ENCODE measurements around the gene PARS2.

Gene PARS2

DNA sequence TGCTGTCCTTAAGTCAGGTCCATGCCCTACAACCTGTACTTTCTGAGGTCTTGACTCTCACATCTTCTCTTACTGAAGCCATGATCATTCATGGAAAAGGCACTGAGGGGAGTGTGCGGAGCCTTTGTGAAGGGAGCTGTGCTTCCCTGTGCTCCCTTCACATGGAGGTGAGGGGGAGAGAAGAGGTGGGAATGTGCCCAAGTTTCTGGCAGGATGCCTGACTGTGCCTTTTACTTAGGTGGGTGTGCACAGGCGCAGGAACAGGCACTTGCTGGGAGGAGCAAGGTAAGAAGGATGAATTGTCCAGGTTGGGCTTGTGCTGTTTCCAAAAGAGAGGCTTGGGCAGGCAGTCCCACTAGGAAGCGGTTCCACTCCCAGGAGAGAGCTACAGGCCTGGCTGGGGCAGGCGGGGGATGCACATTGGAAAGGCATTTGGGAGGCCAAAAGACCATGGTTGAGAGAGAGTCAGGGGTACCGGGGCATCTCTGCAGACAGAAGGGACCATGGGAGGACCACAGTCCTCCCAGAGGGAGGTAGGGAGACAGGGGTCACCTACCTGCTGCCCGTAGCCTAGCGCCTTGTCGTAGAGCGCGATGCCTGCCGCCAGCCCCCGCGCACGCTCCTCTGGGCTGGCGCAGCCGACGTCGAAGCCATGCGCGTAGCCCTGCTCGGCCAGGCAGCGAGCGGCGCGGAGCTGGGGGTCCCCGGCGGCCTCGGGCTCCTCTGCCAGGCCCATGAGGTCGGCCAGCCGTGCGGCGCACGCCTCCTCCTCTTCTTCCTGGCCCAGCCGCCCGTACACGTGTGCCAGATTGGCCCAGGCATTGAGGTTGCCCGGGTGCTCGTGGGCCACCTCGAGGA, 35.9 kb upstream of the PARS2 start:
- no peak for DNase-seq (ENCODE audit: low spot score)

DNA sequence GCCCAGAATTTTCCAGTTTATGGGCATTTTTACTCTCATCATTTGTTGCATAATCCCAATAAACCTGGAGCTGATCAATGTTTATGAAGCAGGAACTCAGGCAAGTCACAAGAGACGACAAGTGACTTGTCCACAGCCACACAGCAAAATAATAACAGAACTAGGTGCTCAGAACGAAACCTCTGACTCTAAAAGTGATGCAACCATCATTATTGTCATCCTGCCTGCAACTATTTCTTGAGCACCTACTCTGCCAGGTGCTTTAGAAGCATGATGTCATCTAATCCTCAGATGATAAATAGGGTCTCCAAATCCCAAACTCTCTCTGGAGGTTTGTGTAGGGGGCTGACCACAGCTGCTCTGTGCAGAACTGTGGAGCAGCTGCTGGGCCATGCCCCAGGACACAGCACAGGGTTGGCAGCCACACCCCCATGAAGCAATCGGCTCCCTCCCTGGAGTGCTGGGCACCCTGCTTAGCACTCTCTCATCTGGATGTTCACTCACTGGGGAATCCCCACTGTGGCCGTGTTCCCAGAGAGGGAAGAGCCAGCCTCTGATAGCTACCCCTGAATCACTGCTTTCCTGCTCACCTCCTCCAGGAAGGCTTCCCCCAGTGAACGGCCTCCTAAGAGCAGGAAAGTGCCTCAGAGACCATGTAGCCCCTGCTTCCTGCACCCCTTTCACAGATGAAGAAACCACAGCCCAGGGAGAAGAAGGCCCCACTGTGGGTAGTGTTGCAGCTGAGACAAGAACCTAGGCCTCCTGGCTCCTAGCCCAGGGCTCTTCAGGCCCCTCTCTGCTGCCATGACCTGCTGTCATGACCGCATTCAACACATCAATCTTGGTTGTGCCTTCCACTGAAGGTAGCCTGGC, 34.7 kb upstream of the PARS2 start:
- no peak for DNase-seq (ENCODE audit: low spot score)

DNA sequence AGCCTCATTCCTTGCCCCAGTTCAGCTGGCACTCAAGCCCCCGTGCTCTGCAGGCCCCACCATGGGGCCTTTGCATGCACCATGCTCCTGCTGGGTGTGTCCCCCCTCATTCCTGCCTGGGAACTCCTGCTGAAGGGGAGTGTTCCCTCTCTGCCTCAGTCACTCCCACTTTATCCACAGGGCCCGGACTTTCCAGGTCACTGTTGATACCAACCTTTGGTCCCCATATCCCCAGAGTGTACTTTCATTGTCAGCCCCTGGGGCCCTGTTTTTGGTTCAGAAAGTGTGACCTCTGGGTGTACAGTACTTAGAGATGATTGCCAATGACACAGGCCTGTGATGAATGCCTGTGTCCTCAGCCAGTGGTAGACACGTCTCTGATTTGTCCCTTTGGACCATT, 33.9 kb upstream of the PARS2 start:
- no peak for DNase-seq (ENCODE audit: low spot score)

DNA sequence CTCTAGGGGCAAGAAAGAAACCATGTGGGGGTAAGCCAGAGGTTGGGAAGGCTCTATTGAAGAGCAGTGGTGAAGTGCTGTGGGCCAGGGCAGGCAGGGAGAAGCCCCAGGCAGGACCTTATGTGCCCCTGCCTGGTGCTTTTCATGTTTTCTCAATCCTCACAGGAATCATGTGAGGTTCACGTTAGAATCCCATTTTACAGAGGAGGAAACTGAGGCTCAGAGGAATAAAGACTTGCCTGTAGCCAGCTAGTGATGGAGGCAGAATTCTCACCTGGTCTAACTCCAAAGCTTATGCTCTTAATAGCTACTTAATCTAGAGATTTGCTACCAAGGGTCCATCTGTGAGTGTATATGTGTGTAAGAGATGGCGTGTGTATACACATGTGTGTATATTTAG, 32.6 kb upstream of the PARS2 start:
- no peak for DNase-seq (ENCODE audit: low spot score)

- no peak for DNase-seq (ENCODE audit: low spot score)
These were observed 31.6 kb upstream of the PARS2 start for GRCh38 chr1:54795841-54796468.

DNA sequence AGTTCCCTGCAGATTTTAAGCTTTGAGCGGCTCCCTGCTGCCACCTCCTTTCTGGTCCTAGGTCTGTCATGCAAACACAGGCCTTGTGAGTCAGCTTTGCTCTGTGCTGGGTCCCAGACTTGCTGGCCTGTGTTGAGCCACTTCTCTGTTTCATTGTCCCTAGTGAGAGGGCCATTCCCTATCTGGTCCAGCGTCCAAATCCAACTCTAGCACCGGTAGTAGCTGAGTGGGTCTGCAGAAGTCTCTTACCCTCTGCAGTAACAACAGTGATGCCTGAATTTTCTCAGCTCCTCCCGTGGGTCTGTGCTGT, 31.0 kb upstream of the PARS2 start:
- DNase-seq (ENCODE audit: low spot score): no peak

GRCh38 chr1:54794451-54795355, 30.4 kb upstream of the PARS2 start:
- no peak for DNase-seq (ENCODE audit: low spot score)

GRCh38 chr1:54792686-54793282, 28.5 kb upstream of the PARS2 start:
- peak; percentile 52 for DNase-seq (ENCODE audit: low spot score)

DNA sequence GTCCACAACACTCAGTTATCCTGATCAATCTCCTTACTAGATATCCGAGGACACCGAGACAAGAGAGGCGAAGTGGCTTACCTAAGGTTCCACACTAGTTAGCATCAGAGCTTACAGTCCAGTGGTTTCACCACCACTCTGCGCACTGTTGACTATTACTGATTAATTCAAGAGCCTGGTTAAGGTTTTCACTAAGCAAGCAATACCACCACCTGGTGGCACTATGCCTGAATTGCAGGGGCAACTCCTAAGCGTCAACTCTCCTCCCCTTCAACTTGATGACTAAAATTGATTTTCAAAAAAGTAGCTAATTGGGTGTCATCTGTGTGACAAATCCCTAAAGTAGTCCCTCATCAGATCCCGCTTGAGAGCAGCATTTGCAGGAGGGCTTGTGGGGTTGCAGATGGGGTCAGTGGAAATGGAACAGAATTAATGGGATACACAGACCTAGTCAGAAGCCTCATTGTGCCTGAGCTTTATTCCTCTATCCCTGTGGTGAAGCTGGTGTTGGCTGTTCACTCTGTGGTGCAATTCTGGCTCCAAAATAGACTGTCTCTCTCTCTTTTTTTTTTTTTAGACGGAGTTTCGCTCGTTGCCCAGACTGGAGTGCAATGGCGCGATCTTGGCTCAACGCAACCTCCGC, 27.7 kb upstream of the PARS2 start:
- peak; percentile 71 for DNase-seq (ENCODE audit: low spot score)

GRCh38 chr1:54788459-54788858, 24.1 kb upstream of the PARS2 start:
- no peak for DNase-seq (ENCODE audit: low spot score)

DNA sequence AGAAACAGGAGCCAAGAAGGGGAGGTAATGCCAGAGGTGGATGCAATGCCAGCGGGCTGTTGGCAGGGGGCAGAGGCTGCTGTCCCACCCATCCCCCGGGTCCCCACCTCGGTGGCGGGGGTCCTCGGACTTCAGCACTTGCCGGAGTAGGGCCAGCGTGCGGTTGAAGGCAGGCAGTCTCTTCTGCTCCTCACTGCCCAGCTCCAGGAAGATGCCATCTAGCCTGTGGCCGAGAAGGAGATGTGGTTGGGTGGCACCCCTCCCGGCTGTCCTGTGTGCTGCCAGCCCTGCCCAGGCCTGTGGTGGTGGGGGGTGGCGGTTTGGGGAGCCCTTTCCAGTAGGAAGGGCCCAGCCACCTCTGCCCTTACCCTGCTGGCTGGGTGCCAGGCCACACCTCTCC, 23.3 kb upstream of the PARS2 start:
- no peak for DNase-seq (ENCODE audit: low spot score)

GRCh38 chr1:54786778-54787177, 22.5 kb upstream of the PARS2 start:
- DNase-seq (ENCODE audit: low spot score): no peak

GRCh38 chr1:54784066-54784465, 19.7 kb upstream of the PARS2 start:
- DNase-seq (ENCODE audit: low spot score): no peak

GRCh38 chr1:54782588-54782987, 18.3 kb upstream of the PARS2 start:
- DNase-seq (ENCODE audit: low spot score): no peak

- no peak for DNase-seq (ENCODE audit: low spot score)
These were observed 17.8 kb upstream of the PARS2 start for GRCh38 chr1:54782156-54782555.

GRCh38 chr1:54781023-54781723, 16.9 kb upstream of the PARS2 start:
- DNase-seq (ENCODE audit: low spot score): no peak

- no peak for DNase-seq (ENCODE audit: low spot score)
These were observed 13.1 kb upstream of the PARS2 start for GRCh38 chr1:54777431-54777830.

- DNase-seq (ENCODE audit: low spot score): no peak
These were observed 12.7 kb upstream of the PARS2 start for GRCh38 chr1:54777011-54777410.

DNA sequence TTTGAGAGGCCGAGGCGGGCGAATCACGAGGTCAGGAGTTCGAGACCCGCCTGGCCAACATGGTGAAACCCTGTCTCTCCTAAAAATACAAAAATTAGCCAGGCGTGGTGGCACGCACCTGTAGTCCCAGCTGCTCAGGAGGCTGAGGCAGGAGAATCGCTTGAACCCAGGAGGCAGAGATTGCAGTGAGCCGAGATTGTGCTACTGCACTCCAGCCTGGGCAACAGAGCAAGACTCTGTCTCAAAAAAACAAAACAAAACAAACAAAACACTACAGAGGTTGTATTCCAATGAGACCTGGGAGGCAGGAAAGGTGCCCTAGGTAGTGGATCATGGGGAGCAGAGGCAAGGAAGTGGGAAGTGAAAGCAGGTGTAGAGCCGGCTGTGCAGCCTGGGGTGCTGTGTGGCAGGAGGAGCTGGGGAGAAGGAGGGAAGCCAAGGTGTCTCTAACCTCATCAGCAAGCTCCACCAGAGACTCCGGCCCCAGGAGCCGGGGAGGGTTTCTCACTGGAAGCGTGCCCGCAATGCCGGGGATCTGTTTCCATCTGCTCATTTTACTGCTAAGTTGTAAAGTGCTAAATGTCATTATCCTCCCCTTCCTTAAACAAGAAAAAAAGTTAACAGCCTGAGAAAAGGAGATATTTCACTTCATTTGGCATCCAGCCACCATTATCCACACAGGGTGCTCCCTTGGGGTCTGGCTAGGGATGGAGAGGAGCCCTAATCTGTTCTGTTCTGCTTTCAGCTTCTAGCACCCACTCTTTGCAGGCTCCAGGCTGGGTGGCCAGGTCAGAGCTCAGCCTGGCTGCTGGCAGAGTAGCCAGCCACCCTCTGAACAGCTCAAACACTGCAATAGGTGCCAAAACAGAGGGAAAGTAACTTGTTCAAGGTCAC, 11.8 kb upstream of the PARS2 start:
- peak; percentile 74 for DNase-seq (ENCODE audit: low spot score)

Measured in D341Med (cell line).